ENCODE results near the gene WNT9A. TPM values are rescaled to one million over a fixed set of nuclear protein-coding genes. Genes with fewer than 3 reads are reported as not detected.

WNT9A gene
- total and polyA plus RNA-seq, 2 experiments from 2014 or later, result 1.4 TPM; not detected in 1

DNA sequence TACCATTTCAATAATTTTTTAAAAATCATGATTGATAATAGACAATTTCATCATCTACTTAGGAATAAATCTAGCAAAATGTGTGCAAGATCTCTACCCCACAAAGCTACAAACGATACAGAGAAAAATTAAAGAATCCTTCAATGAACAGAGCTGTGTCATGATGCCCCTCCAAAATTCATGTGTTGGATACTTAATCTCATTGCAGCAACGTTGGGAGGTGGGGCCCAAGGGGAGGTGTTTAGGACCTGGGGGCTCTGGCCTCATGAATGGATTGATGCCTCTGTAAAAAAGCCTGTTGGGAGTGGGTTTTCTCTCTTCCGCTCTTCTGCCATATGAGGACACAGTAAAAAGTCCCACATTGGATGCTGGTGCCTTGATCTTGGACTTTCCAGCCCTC lies 77.4 kb downstream of the WNT9A start:
- no peaks in the 10 kb centered on the region for H3K27me3 ChIP-seq
- DNase-seq (ENCODE audit: low read depth in 1 of 2, low spot score in 1 of 2), result no peak
- H3K4me3 ChIP-seq, result no peak overlapping the region
- no peaks in the 10 kb centered on the region for H3K9me3 ChIP-seq (ENCODE audit: low read depth)
- H3K36me3 ChIP-seq, result no peaks in the 10 kb centered on the region
- H3K27ac ChIP-seq, result no peak overlapping the region
- no peak for TF ChIP-seq CTCF (IDR thresholded peaks at IDR 0.05; ENCODE audit: low read depth, low read length)
- no peaks in the 10 kb centered on the region for H3K4me1 ChIP-seq (ENCODE audit: low read depth)

DNA sequence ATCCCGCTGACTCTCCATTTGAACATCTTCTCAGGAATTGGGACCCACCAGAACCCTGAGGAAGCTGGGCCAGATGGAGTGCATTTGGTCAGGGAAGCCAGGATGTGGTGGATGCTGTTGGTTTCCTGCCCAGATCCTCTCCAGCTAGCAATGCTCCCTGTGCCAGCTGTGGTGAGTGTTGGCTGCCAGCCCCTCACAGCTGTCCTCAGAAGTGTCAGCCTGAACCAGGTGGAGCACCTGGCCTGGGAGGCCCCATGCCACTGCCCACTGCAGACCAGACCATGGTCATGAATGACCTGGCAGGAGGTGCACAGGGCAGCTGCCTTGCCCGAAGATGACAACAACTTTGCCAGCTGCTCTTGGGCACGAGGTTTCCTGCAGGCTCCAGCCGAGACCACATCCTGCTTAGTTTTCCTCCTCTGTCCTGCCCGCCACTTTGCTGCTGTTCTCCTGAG lies 77.9 kb downstream of the WNT9A start:
- no peak overlapping the region for H3K27ac ChIP-seq
- TF ChIP-seq CTCF (IDR thresholded peaks at IDR 0.05; ENCODE audit: low read depth, low read length), result no peak
- H3K4me3 ChIP-seq, result no peak overlapping the region
- H3K4me1 ChIP-seq (ENCODE audit: low read depth), result no peaks in the 10 kb centered on the region
- H3K36me3 ChIP-seq, result no peaks in the 10 kb centered on the region
- H3K27me3 ChIP-seq, result no peaks in the 10 kb centered on the region
- no peak for DNase-seq (ENCODE audit: low read depth in 1 of 2, low spot score in 1 of 2)
- no peaks in the 10 kb centered on the region for H3K9me3 ChIP-seq (ENCODE audit: low read depth)

GRCh38 chr1:227869279-227869842 lies 78.4 kb downstream of the WNT9A start:
- H3K4me1 ChIP-seq (ENCODE audit: low read depth), result no peaks in the 10 kb centered on the region
- H3K9me3 ChIP-seq (ENCODE audit: low read depth), result no peaks in the 10 kb centered on the region
- H3K27ac ChIP-seq, result no peak overlapping the region
- no peaks in the 10 kb centered on the region for H3K36me3 ChIP-seq
- H3K4me3 ChIP-seq, result no peak overlapping the region
- no peak for DNase-seq (ENCODE audit: low read depth in 1 of 2, low spot score in 1 of 2)
- TF ChIP-seq CTCF (IDR thresholded peaks at IDR 0.05; ENCODE audit: low read depth, low read length), result no peak
- H3K27me3 ChIP-seq, result no peaks in the 10 kb centered on the region

Other genes with a start within 250 kb of the WNT9A start
- 38.3 and 42.3 TPM in 2 replicates for gene JMJD4, start 212.6 kb downstream of the WNT9A start, total RNA-seq
- gene JMJD4, start 212.6 kb downstream of the WNT9A start, polyA plus RNA-seq, result 30.1 and 33.6 TPM in 2 replicates
- 57.4 and 60.7 TPM in 2 replicates for gene SNAP47, start 212.5 kb downstream of the WNT9A start, total RNA-seq
- 43.7 and 59.8 TPM in 2 replicates for gene SNAP47, start 212.5 kb downstream of the WNT9A start, polyA plus RNA-seq
- gene PRSS38, start 132.3 kb downstream of the WNT9A start, total RNA-seq, result not detected in 2 replicates
- not detected in 2 replicates for gene PRSS38, start 132.3 kb downstream of the WNT9A start, polyA plus RNA-seq
- not detected in 2 replicates for gene WNT3A, start 59.1 kb upstream of the WNT9A start, total RNA-seq
- 0.12 TPM in 1 of 2 replicates, not detected in the other for gene WNT3A, start 59.1 kb upstream of the WNT9A start, polyA plus RNA-seq
- 421 and 499 TPM in 2 replicates for gene ARF1, start 134.8 kb upstream of the WNT9A start, total RNA-seq
- gene ARF1, start 134.8 kb upstream of the WNT9A start, polyA plus RNA-seq, result 662 and 732 TPM in 2 replicates
- gene C1orf35, start 155.4 kb upstream of the WNT9A start, total RNA-seq, result 27.7 and 43.7 TPM in 2 replicates
- gene C1orf35, start 155.4 kb upstream of the WNT9A start, polyA plus RNA-seq, result 36.2 and 37.2 TPM in 2 replicates
- 106 and 139 TPM in 2 replicates for gene MRPL55, start 161.4 kb upstream of the WNT9A start, total RNA-seq
- 144 and 193 TPM in 2 replicates for gene MRPL55, start 161.4 kb upstream of the WNT9A start, polyA plus RNA-seq
- gene GUK1, start 192.3 kb upstream of the WNT9A start, total RNA-seq, result 354 and 408 TPM in 2 replicates
- 394 and 450 TPM in 2 replicates for gene GUK1, start 192.3 kb upstream of the WNT9A start, polyA plus RNA-seq
- 0.51 and 0.88 TPM in 2 replicates for gene GJC2, start 202.0 kb upstream of the WNT9A start, total RNA-seq
- gene GJC2, start 202.0 kb upstream of the WNT9A start, polyA plus RNA-seq, result 0.10 and 0.13 TPM in 2 replicates
- gene IBA57, start 217.9 kb upstream of the WNT9A start, total RNA-seq, result 4.8 and 5.1 TPM in 2 replicates
- 6.4 and 8.3 TPM in 2 replicates for gene IBA57, start 217.9 kb upstream of the WNT9A start, polyA plus RNA-seq

Data from cardiac muscle cell (in vitro differentiated cells and primary cell).